GM21576 (cell line): ENCODE measurements around the gene MX1.

Experiments
- ATAC-seq: cut with Tn5 transposase; IDR thresholded peaks from one replicate; pipeline ENCODE4 v1.9.1; 2021; ENCODE audit warnings: mild to moderate bottlenecking, moderate library complexity; ENCODE audit not compliant: unreplicated experiment

Gene MX1

DNA sequence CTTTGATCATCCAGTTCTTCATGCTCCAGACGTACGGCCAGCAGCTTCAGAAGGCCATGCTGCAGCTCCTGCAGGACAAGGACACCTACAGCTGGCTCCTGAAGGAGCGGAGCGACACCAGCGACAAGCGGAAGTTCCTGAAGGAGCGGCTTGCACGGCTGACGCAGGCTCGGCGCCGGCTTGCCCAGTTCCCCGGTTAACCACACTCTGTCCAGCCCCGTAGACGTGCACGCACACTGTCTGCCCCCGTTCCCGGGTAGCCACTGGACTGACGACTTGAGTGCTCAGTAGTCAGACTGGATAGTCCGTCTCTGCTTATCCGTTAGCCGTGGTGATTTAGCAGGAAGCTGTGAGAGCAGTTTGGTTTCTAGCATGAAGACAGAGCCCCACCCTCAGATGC is 32.5 kb downstream of the MX1 start:
- no peak for ATAC-seq

DNA sequence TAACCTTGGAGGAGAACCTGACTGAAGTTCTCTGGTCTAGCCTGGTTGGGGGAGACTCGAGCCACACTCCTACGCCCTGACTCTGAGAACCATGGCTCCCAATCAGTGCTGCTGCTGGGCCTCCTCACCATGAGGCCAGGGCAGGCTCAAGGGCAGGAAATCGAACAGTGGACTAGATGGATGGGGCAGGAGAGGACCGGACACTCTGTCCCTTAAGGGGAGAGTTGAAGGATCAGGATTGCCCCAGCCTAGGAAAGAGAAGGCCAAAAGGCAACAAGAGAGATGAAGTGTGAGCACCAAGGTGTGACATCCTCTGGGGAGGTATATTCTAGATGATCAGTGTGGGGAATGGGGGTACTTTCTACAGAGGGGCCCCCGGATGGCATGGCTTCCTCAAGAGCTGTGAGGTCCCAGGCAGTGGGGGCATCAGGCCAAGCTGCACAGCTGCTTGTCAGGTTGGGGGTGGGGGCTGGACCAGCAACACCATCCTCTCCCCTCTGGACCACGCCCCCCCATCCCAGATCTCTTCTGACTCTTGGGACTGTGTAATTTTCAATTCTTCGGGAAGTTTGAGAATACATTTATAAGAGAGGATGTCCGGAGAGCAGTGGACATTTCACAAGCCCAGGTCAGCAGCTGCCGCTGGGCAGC is 34.0 kb downstream of the MX1 start:
- ATAC-seq: no peak

DNA sequence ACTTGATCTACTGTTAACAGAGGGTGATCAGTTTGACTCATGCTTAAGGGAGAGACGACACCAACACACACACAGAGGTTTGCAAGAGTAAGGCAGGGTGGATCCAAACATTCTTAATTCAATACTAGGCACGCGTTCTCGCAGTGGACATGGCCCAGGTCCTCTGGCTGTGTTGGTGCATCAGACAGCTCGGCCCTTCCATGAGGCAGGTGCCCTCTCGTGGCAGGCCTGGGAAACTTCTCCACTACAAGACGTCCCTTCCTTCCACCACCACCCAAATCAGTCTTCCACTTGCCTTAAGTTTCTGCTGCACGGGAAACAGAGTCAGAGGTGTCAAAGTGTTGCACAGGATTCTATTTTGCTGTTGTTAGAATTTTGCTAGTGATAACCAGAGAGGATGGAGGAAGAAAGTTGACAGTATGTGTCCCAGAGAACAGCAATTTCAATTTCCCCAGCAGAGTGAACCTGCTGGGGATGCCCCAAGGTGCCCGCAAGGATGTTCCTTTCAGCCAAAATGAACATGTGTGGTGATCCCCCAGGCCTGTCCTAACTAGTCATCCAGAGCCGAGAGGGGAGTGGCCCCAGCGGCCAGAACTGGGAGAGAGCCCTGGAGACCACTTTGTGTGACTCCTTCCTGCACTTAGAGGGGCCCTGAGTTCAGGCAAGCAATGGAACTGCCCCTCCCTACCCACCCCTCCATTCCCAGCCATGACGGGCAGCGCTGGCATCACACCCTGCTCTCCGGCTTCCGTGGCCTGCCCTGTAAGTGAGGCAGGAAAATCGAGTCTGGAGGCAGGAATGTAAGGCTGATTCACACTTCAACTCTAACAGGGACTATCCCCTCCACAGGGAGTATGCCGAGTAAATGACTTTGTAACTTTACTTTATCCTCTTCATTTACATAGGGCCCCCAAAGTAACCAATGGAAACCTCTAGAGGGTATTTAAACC is 34.8 kb downstream of the MX1 start:
- ATAC-seq: no peak

DNA sequence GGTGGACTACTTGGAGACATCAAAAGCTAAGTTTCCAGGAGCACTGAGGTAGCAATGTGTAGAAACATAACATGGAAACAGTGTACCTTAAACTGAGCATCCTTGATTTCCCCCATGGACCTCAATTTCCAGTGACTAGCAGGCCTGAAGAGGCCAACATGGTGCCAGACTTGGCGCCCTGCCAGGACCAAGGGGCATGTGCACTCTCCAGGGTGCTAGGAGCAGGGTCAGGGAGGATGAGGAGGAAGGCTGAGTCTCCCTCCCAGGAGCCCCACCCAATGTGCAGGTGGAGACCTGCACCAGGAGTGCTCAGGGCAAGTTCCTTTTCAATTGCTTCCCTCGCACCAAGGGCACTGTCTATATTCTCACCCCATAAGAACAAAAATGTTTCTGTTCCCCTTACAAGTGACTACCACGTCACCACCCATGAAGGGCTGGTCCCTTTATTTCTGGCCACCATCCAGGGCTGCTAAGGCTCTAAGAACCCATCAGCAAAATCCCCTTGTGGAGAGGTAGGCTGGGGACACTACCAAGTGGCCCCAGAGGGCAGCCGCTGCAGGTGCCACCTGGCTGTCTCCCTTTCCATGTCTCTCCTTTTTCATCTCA is 39.2 kb downstream of the MX1 start:
- ATAC-seq: no peak

DNA sequence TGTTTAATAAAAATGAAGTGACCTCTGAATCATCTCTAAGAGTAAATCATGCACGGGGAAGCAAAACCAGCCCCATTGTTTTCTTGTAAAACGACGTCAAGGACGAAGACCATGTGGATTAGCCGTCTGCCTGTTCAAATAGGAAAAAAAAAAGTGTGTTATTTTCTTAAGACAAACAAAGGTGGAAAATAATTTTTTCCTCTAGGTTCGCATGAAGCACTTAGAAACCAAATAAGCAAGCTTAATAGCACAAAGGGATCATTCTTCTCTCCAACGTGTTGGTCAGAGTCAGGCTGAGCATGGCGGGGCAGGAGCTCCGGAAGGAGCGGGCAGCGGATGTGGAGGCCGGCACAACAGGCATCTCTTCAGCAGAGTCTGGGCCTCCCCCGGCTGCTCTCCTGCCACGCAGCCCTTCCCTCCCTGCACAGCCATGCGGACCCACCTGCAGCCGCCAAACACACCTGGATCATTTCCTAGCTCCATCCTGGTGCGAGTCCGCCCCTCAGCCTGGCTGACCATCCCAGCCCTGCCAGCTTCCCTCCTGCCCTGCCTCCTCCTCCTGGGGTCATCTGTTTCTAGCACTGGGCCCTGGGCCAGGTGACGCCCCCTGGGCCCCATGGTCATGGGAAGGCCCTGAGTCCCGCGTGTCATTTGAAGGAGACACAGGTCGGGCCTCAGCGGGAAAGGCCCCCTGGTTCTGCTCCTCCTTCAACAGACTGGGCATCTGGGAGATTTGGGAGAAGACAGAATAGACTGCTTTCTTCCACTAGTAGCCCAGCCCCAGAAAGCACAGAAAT is 40.2 kb downstream of the MX1 start:
- no peak for ATAC-seq

DNA sequence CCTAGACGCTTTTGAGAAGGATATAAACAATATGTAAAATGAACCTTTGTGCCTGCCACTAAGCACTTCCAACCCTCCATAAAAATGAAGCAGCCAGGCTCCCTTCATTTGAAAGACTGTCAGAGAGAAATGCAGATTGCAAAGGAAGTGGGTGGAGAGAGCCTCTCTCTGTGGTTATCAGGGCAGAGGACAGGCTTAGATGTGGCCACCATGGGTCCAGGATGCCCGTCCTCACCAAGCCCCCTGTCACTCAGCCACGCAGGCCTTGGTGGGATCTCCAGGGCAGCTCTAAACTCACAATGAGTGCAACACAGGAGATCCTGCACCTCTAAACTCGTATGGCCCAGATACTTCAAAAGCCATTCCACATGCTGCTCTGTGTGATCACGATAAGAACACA is 44.0 kb downstream of the MX1 start:
- no peak for ATAC-seq

DNA sequence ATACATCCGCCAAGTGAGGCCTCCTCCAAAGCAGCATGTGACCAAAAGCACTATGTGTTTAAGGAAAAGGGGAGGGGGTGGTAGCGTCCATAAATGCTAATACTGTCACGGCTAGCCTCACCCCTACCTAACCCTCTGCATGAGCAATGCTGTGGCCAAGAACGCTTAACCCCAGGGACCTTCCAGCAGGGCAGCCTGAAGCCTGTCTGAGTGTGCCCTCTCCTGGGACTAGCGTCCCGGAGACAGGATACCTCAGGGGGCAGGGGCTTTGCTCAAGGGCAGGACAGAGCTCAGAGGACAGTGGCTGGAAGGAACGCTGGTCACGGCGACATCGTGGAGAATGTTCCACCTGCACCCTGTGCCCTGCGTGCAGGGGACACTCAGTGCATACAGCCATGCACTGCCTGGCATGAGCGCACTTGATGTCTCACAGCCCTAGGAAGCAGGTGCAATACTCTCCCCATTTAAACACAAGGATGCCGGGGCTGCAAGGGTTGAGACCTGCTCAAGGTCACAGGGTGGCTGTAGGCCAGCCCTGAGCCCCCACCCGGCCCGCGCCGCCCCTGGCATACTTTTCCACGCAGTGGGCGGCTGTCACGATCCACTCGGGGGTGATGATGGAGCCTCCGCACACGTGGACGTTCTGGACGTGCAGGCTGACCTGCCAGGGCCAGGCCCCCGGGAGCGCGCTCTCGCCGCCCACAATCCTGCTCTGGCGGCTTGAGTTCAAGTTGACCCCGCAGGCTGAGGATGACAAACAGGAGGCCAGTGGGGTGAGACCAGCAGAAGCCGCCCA is 46.9 kb downstream of the MX1 start:
- ATAC-seq: no peak

DNA sequence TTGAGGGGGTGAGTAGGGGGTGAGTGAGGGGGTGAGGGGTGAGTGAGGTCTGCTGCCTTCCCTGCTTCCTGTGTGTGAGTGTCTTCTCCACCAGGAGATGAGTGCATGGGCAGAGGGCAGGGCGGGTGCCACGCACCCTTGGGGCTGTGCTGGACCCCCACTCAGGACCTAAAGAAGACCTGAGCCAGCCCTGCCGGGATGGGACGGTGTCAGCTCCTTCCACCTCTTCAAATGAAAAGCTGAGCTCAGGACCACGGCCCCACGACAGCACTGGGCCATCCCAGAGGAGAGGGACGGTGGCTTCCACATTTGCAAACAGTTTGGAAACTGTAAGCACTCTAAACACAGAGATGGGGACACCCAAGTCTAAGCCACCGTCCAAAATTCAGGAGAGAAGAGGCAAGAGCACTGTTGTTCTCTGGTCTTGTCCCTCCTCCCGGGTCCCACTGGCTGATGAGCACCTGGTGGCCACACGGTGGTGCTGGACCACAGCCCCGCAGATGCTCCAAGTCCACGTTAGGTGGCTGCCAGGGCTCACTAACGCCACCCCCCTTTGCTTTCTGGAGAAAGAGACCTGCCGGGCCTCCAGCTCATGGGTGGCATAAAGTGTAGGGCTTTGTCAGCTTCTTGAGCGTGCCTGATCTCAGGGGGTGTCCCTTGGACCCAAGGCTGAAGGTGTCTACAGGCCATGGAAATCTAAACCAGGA is 49.8 kb downstream of the MX1 start:
- no peak for ATAC-seq

DNA sequence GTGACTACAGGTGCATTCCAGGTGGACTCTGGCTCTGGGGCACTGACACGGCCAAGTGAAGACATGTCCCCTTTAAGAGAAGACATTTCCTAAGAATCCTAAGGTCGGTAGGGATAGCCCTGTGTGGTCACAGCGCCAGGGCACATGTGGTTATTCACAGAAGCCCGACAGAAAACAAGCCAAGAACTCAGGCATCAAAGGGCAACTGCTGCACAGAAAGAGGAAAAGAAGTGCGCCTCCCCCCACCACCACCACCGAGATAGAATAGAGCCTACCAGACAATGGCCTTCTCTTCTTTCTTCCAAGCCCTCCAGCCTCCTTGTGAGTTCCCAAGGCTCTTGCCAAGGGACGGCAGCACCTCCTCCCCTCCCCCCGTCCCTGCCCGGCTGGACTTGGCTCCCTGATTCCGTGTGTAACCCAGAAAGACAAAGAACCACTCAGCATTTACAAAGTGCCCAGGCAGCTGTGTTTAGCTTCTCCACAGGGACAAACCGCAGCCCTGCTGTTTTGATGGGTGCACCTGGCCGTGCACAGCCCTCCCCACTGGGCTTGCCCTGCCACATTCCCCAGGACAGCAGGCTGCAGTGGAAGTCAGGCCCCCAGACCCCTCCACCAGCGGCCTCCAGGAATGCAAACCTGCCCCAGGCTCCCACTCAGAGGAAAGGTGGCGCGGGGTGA is 51.7 kb downstream of the MX1 start:
- no peak for ATAC-seq

DNA sequence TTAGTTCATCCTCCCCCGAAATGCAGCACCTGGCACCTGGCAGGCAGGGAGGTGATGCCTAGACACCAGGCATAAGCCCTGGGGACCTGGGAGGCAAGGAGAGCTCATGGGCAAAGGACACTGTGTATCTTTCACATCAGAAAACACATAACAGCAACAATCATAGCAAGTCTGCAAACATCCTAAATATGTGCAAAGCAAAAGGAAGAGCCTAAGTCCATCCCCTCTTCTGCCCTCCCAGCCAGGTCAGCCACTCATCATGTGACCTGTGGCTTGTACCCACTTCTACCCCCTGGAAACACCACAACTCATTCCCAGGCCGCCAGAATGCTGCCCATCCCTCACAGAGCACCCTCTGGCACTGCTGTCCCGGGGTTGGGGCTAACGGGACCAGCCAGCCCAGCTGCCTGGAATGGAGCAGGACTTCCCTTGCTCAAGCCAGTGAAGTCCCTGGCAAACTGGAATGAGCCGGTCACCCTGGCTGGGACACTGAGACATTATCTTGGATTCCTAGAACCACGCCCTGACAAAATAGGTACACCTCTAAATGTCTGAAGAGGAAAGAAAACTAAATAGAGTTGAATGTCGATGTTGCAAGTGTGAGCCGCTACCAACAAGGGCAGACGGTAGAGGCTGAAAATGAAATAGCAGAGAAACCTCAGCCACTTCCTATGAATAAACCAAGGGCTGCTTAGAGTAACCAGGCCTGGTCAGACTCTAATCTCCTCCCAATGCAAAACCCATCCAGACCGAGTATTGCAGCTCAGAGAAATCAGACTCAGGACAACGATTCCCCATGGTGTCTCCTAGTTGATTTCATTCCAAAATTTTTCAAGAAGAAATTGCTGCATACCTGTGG is 52.5 kb downstream of the MX1 start:
- no peak for ATAC-seq

DNA sequence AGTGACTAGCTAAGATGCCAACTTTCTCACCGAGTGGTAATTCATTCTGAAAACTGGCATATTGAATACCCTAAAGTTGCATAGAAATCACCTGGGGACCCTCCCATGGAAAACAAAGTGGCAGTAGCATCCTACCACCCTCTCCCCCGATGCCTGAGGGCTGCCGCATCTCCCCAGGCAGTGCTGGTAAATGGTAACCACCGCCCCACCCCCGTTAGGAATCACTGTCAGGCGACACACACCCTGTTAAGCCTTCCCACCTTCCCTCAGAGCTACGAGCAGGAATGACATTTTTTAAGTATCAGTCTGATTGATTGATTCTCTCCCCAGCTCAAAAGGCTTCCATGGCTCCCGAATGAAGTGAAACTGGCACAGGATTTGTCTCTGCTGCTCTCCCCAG is 53.6 kb downstream of the MX1 start:
- no peak for ATAC-seq

DNA sequence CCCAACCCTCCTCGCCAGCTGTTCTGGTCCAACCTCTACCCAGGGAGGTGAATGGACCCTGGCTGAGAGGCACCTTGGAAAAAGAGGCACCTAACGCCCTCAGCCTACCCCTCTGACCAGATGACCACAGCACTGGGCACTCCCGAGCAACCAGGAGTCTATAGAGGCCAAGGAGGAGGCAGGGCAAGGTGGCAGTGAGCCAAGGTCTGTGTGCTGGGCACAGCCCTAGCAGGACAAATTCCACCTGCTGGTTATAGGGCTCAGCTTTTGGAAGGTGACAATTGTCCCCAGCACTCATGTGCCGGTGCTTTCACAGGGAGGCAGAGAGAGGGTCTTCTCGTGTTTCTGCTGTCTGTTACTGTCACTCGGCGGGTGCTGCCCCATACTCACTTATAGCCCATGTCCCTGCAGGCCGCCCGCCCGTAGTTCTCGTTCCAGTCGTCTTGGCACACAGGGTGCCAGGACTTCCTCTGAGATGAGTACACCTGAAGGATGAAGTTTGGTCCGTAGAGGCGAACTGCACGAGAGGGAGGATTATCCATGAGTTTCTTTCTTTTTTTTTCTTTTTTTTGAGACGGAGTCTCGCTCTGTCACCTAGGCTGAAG is 54.1 kb downstream of the MX1 start:
- no peak for ATAC-seq

DNA sequence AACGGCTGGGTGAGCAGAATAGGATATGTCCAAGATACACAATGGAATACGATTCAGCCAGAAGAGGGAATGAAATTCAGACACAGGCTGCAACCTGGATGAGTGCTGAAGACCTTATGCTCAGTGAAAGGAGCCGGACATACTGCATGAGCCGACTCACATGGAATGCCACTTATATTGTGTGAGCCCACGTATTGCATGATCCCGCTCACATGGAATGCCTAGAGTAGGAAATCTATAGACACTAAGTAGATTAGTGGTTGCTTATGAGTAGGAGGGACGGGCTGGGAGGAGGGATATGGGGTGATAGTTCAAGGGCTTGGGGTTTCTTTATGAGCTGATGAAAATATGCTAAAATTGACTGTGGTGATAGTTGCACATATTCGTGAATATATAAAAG is 55.2 kb downstream of the MX1 start:
- no peak for ATAC-seq

DNA sequence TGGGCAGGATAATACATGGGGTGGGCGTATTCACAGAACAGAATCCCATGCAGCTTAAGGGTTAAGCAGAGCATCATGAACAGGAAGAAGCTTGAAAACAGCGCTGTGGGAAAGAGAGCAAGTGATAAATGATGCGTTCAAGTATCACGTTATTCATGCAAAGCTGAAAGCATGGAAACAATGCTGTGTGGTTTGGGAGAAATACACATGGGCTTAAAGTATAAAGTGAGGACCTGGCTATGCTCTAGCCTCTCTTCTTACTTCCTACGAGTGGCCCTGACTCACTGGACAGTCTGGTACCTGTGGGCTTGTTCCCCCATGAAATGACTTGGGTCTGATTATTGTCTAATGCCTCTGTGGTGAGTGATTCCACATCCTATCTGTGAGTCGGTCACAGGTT is 56.3 kb downstream of the MX1 start:
- no peak for ATAC-seq

DNA sequence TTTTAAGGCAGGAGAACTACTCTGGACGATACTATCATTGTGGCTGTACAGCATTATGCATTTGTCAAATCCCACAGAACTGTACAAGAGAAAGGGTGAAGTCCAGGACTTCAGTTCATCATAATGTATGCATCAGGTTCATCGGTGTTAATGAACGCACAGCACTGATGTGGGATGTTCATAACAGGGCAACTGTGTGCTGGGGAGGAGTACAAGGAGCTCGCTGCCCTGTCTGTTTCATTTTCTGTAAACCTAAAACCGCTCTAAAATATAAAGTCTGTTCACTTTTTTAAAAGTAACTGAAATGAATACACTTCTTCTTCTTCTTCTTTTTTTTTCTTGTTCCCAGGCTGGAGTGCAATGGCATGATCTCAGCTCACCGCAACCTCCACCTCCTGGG is 56.9 kb downstream of the MX1 start:
- ATAC-seq: no peak

DNA sequence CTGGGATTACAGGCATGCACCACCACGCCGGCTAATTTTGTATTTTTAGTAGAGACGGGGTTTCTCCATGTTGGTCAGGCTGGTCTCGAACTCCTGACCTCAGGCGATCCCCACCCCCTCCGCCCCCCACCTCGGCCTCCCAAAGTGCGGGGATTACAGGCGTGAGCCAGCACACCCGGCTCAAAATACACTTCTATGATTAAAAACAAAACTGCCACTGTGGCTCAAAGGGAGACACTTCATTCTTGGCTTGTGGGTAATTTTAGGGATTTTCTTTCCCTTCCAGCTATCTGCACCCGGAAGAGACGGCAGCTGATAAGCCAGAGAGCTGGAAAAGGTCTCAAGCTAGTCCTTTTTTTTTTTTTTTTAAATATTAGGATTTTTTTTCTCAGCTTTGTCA is 57.4 kb downstream of the MX1 start:
- no peak for ATAC-seq

DNA sequence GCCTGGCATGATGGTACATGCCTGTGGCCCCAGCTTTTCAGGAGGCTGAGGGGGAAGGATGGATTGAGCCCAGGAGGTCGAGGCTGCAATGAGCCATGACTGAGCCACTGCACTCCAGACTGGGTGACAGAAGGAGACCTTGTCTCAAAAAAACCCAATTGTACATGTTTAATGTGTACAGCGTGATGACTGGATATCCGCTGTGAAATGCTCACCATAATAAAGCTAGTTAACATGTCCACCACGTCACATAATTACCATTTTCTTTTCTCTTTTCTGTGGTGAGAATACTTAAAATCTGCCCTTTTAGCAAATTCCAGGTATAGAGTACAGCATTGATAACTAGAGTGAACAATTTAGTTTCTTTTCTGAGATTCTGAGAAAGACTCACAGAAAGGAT is 57.9 kb downstream of the MX1 start:
- no peak for ATAC-seq

DNA sequence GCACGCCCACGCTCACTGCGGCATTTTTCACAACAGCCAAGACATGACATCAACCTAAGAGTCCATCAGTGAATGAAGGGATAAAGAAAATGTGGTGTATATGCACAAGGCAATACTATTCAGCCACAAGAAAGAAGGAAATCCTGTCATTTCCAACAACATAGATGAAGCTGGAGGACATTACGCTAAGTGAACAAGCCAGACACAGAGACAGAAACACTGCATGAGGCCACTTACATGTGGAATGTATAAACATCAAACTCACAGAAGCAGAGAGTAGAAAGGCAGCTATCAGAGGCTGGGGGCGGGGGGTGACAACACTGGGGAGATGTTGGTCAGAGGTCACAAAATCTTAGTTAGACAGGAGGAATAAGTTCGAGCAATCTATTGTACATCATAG is 61.0 kb downstream of the MX1 start:
- no peak for ATAC-seq
